ENCODE measurements around the gene SLC48A1.
A peak's percentile ranks its signal among the peaks of the same experiment; 100 is the strongest.

GRCh38 chr12:47819138-47819895 is 46.3 kb downstream of the SLC48A1 start:
- TF ChIP-seq CTCF (IDR thresholded peaks at IDR 0.05; ENCODE audit: low read depth, low read length), result peak; percentile 44
- no peak for TF ChIP-seq EZH2phosphoT487 (IDR thresholded peaks at IDR 0.05; ENCODE audit: low read depth)
